Amniotic stem cell (primary cell): ENCODE data around the gene TDRD9.
"Not testable (repeated sequence)": the region's sequence is repeated elsewhere in the genome, so short reads cannot be mapped to it uniquely, and the experiment has no call there.

Experiments
- DNase-seq: peaks from one replicate; lab custom pipeline; 2025; lab: John Stamatoyannopoulos, UW

The TDRD9 gene

DNA sequence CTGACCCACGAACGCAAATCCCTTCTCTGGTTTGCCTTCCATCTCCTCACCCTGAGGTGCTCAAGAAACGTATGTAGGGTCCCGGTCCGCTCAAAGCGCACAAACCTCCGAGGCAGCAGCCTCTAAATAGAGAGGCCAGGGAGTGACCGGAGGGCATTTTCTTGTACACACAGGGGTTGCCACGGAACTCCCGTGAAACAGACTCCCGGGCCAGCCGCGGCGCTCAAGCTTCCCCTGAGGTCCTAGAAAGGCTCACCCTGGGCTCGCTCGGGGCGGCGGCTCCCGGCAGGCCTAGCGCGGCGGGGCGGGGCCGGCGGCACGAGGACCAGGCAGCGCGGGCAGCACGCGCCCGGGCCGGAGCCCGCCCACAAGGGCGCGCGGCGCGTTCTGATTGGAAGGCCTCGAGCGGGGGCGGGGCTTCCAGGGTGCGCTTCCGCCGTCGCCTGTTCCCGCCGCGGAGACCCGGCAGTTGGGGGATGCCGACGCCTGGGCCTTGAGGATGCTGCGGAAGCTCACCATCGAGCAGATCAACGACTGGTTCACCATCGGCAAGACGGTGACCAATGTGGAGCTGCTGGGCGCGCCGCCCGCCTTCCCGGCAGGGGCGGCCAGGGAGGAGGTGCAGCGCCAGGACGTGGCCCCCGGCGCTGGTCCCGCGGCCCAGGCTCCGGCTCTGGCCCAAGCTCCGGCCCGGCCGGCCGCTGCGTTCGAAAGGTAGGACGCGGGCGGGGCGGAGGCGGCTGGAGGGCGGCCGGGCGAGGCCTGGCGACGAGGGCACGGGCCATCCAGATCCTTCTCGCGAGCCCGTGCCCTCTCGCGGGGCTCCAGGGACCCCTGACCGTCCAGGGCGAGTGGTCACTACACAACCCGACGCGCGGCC is at the start of gene TDRD9:
TSS of gene TDRD9 (plus strand) at position 446 of the 880 bp plus-strand sequence. CDS start at position 500, 54 bp downstream.
- no peak for DNase-seq

GRCh38 chr14:103879118-103879569 is 49.1 kb upstream of the TDRD9 start:
- DNase-seq, result no peak

DNA sequence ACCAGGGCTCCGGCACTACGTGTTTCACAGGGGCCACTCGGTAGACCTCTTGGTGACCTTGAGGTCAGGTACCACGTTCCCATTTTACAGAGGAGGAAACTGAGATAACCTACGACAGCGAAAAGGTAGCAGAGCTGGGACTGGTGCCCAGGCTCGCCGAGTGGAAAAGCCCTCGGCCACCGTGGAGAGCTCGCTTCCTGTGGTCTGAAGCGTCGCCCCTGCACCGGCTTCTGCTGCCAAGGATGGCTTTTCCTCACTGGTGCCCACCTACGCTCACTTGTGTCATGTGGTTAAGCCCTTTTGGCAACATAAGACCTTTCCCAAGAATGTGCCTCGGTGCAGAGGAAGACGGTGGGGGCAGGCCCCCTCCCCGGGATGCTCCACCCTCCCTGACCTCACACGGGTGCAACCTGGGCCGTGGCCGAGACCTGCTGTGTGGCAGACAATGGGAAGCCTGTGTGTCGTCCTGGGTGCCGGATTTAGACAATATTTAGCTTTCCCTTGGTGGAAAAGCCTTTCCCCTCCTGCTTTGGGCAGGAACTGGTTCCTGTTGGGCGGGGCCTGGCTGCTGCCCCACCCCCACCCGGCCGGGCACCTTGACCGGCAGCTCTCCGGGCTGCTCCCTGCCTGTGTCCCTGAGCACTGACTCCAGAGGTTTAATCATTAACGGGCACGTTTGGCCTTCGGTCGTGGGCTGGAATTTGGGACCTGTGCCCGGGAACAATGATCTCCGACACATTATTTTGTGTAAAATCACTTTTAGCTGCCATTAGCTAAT is 48.5 kb upstream of the TDRD9 start:
- DNase-seq, result no peak

DNA sequence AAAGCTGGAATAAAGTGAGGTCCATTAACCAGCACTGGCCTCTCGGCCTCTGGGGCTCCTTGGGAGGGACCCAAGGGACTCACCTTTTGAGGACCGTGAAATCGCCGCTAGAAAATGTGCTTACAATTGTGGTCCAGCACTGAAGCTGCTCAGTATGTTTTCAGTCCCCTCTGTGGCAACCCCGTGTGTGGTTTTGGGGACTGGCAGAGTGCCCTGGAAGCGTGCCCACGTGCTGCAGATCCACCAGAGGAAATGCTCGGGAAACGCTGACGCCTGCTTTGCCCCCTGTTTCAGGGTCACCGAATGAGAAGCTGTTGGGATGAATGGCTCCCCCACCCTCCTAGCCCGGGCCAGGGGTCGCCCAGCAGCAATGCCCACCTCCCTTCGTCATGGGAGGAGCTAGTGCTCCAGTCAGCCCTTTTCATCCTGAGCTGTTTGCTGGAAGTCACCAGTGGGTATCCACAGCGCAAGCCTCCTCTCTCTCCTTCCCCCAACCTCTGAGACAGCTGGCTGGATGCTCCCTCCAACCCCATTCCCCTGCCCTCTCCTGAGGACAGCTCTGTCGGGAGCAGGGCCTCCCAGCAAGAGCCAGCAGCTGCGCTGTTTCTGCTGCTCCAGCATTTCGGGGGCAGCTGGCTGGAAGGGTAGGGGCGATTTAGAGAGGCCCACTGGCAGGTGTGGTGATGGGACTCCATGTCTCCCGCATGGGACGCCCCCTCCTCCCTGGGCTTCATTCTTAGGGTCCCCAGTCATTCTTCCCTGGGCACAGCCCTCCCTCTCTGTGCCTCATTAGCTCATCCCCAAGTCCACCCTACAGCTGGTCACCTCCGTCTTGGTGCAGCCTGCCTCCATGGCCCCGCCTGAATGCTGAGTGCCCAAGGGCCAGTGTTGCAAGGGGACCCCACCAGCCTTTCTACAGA is 47.6 kb upstream of the TDRD9 start:
- DNase-seq, result no peak

DNA sequence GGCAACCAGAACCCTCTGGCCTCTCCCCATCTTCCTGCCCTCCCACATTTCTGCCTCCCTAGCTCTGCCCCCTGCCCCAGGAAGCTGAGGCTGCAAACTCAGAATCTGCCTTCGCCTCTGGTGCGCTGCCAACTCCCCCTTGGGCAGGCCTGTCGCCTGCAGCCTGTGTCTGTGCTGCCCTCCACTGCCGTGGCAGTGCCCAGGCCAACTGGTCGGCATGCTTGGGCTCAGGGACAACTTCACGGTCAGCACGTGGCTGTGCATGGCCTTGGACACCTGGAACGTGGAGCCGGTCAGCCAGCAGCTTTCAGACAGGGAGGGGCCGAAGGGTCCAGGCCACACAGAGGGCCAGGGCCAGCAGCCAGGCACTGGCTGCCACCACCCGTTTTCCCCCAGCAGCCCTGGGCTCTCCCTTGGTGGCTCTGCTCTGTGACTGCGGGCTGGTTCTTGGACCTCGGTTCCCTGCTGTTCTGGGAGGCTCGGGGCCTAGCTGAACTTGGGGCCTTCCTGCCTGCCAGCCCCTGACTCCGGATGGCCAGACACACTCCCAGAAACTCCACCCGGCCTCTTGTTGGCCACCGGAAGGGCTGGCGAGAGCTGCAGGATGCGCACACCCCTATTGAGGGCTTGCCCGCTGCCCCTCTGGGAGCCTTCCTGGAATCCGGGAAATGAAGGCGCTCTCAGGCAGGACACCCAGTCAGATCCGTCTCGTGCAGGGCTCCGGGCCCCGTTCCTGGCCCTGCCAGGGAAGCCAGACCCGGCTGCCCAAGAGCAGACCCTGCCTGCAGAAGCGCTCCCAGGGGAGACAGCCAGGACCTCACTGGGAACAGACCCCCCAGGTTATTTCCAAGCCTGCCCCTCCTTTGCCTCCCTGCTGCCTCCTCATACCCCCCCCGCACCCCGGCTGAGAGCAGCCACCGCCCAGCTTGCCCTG is 46.7 kb upstream of the TDRD9 start:
- no peak for DNase-seq

GRCh38 chr14:103882503-103883262 is 45.6 kb upstream of the TDRD9 start:
- no peak for DNase-seq

DNA sequence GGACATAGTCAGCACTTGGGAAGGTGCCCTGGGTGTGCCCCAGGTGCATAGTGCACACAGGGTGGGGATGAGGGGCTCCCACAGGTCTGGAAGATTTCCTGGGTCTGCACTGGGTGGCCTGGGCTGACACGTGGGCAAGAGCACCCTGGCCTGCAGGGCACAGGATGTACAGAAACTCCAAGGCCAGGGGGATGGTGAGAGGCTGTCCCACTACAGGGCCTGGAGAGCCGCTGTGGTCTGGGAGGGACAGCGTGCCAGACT is 45.1 kb upstream of the TDRD9 start:
- DNase-seq, result no peak

- DNase-seq, result no peak
Observed at GRCh38 chr14:103884854-103885253, 43.4 kb upstream of the TDRD9 start.

DNA sequence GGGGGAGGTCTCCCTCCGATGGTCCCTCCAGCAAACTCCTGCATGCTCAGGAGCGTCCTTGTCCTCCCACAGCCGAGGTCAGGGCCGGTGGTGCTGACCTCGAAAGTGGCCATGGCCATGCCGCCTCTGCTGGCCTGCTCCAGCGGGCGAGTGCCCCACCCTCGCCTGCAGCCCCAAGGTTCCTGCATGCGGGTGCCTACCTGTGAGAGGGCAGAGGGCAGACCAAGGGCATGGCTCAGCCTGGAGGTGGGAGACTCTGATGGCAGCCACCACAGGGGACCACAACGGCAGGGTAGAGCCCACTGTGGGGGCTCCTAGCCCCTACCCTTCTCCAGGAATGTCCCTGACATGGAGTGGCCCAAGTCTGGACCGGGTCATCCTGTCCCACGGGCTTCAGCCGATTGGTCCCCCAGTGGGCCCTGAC is 42.7 kb upstream of the TDRD9 start:
- no peak for DNase-seq

DNA sequence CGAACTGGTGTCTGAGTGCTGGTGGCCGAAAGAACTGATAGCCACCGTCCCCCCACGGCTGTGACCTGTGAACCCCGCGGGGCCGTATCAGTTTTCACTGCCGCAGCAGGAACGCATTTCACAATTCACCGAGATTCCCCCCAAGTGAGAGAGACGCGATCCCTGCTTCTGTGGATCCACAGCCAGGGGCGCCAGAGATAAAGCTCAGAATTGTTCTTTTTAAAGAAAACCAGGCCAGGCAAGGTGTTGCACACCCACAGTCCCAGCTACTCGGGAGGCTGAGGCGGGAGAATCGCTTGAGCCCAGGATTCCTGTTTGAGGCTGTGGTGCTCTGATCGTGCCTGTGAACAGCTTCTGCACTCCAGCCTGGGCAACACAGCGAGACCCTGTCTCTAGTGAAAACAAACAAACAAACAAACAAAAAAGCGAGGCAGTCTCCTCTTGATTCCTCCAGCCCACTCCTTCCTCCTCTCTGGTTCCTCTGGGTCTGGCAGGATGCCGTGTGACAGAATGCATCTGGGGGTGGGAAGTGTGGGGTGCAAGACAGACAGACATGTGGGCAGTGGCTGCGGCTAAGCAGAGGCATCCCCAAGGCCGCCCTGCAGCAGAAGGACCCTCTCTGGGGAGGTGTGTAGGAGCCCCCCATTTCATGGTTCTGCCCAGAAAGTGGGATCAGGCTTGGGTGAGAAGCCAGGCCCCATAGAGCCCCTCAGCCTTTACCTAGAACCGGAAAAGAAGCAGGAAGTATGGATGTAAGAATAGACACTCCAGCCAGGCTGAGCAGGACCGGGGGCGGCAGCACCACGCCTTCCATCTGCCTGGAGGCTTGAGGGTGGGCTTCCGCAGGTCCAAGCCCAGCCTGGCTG is 41.7 kb upstream of the TDRD9 start:
- no peak for DNase-seq

DNA sequence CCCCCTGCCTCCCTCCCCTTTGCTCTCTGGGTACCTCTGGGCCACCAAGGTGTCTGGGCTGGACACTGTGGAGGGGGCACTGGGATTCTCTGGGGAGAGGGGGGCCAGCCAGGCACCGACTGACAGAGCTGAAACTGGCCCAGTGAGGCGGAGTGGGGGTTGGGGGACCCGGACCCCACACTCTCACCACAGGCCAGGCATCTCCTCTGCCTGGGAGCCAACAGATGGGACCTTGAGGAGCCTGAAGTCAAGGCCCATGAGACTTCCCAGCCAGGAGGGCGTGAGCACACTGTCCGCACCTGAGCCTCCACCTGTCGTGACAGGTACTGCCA is 41.1 kb upstream of the TDRD9 start:
- no peak for DNase-seq

GRCh38 chr14:103887557-103888115 is 40.6 kb upstream of the TDRD9 start:
- no peak for DNase-seq

GRCh38 chr14:103889002-103889312 is 39.3 kb upstream of the TDRD9 start:
- DNase-seq, result not testable (repeated sequence)

- DNase-seq, result no peak
Observed at GRCh38 chr14:103889313-103890051, 38.8 kb upstream of the TDRD9 start.

DNA sequence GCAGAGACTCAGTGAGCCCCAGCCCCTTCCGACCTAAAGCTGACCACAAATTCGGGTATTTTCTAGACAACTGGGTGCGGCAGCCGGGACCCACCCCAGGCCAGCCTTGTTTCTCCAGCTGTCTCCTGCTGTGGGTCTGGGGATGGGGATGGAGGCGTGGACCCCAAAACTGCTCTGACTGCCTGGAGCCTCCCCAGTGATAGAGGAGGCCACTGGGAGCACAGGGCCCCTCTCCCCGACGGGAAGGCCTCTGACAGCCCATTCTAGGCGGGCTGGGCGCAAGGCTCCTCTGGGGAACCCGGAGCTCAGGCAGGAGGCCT is 38.2 kb upstream of the TDRD9 start:
- no peak for DNase-seq

DNA sequence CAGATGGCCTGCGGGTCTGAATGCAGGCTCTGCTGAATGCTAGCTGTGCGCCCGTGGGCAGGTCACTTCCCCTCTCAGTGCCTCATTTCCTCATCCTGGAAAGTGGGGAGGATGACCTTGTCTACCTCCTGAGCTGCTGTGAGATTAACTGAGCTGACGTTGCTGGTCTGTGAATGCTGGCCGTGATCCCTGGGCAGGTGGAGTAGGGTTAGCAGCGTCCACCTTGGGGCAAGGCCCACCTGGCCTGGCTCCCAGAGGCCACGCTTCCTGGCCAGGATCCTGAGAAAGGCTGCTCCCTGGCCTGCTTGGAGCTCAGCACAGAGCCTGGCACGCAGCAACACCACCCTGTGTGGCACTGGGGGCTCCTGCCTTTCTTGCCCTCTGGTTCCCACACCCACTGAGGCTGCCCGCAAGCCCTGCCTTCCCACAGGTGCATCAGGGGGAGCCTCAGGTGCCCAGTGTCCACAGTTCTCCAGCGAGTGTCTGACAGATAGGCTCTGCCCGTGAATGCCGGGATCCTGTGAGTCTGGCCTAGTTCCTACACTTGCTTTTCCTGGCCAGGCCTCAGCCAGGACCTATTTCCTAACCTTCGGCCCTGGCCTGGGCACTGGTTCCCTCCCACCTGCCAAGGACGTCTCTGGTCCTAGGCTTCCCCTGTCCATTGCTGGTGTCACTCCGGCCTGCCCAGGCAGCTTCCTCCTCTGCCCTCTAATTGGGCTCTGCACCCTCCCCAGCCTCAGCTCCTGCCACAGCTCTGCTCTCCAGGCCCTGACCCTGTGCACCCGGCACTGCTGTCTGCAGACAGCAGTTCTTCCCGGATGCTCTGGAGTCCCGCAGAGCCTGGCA is 37.2 kb upstream of the TDRD9 start:
- DNase-seq, result no peak

- DNase-seq, result no peak
Observed at GRCh38 chr14:103891667-103892215, 36.5 kb upstream of the TDRD9 start.

- DNase-seq, result no peak
Observed at GRCh38 chr14:103892247-103892646, 36.0 kb upstream of the TDRD9 start.
